OCI-LY1 (cell line): ENCODE data around the gene NADK.
"Not testable (repeated sequence)": the region's sequence is repeated elsewhere in the genome, so short reads cannot be mapped to it uniquely, and the experiment has no call there.

Experiments used
- H2AFZ ChIP-seq: fragments of 200-600 bp; sonication (generic), shearing (Covaris generic); 2 replicates; pipeline ENCODE4 v1.6.0; 2014; ENCODE audit warnings: antibody characterized with exemption, mild to moderate bottlenecking, low read length
- H3F3A ChIP-seq: fragments of 200-600 bp; sonication (generic), shearing (Covaris generic); 2 replicates; pipeline ENCODE4 v1.6.0; 2014; ENCODE audit warnings: mild to moderate bottlenecking, antibody characterized with exemption, low read length, moderate library complexity; ENCODE audit not compliant: insufficient read depth
- H3K27ac ChIP-seq: fragments of 200-600 bp; sonication (generic); 2 replicates; pipeline ENCODE4 v1.5.1; 2014; ENCODE audit warnings: low read length, mixed run types, mild to moderate bottlenecking, low read depth; ENCODE audit not compliant: poor library complexity, severe bottlenecking
- H3K27me3 ChIP-seq: fragments of 200-600 bp; sonication (generic); 2 replicates; pipeline ENCODE4 v1.6.0; 2014; ENCODE audit warnings: antibody characterized with exemption, mild to moderate bottlenecking, low read length, moderate library complexity; ENCODE audit not compliant: insufficient read depth
- H3K36me3 ChIP-seq: fragments of 200-600 bp; sonication (generic); 2 replicates; pipeline ENCODE4 v1.6.1; 2014; ENCODE audit warnings: mild to moderate bottlenecking, antibody characterized with exemption, low read length, moderate library complexity, mixed read lengths; ENCODE audit not compliant: insufficient read depth
- H3K4me1 ChIP-seq: fragments of 200-600 bp; sonication (generic); 2 replicates; pipeline ENCODE4 v1.5.1; 2014; ENCODE audit warnings: mild to moderate bottlenecking, low read length, moderate library complexity; ENCODE audit not compliant: insufficient read depth, severe bottlenecking
- H3K4me2 ChIP-seq: fragments of 200-600 bp; sonication (generic), shearing (Covaris generic); 2 replicates; pipeline ENCODE4 v1.6.1; 2014; ENCODE audit warnings: low read length
- H3K4me3 ChIP-seq: fragments of 200-600 bp; sonication (generic); 2 replicates; pipeline ENCODE4 v1.5.1; 2014; ENCODE audit warnings: low read length, low read depth, mild to moderate bottlenecking, mixed read lengths; ENCODE audit not compliant: poor library complexity, severe bottlenecking
- H3K79me2 ChIP-seq: fragments of 200-600 bp; shearing (Covaris generic); 2 replicates; pipeline ENCODE4 v1.6.1; 2016; ENCODE audit warnings: mixed run types, low read length, mixed read lengths; ENCODE audit not compliant: insufficient read depth
- H3K9ac ChIP-seq: fragments of 200-600 bp; sonication (generic), shearing (Covaris generic); 2 replicates; pipeline ENCODE4 v1.6.1; 2014; ENCODE audit warnings: mild to moderate bottlenecking, low read length, mixed read lengths
- H3K9me2 ChIP-seq: fragments of 200-600 bp; sonication (generic), shearing (Covaris generic); 2 replicates; pipeline ENCODE4 v1.6.1; 2014; ENCODE audit warnings: low read depth, mild to moderate bottlenecking, low read length, mixed read lengths
- H3K9me3 ChIP-seq: fragments of 200-600 bp; shearing (Covaris generic); 2 replicates; pipeline ENCODE4 v1.6.1; 2014; ENCODE audit warnings: low read length, mixed read lengths
- H4K20me1 ChIP-seq: fragments of 200-600 bp; sonication (generic), shearing (Covaris generic); 2 replicates; pipeline ENCODE4 v1.6.0; 2016; ENCODE audit warnings: mild to moderate bottlenecking, low read length; ENCODE audit not compliant: insufficient read depth
- CTCF ChIP-seq: fragments of 200-600 bp; sonication (generic), shearing (Covaris generic); IDR thresholded peaks from 2 replicates; pipeline ENCODE4 v1.5.1; 2017; ENCODE audit warnings: mild to moderate bottlenecking, antibody characterized with exemption, low read length, moderate library complexity, mixed read lengths
- EZH2 ChIP-seq: fragments of 200-600 bp; sonication (generic), shearing (Covaris generic); IDR thresholded peaks from 2 replicates; pipeline ENCODE4 v1.8.0; 2017; ENCODE audit warnings: borderline replicate concordance, mixed run types, mild to moderate bottlenecking, antibody characterized with exemption, low read length, moderate library complexity, mixed read lengths

NADK gene

GRCh38 chr1:1752190-1752589 lies 26.1 kb downstream of the NADK start:
- TF ChIP-seq EZH2 (no peak), CTCF (no peak)
- peaks cover 4% of the 10 kb centered on the region for H3K4me1 ChIP-seq
- H2AFZ ChIP-seq: no peak overlapping the region
- no peak overlapping the region for H3K4me2 ChIP-seq
- no peak overlapping the region for H3K9ac ChIP-seq
- peaks cover 54% of the 10 kb centered on the region for H3K36me3 ChIP-seq
- no peaks in the 10 kb centered on the region for H4K20me1 ChIP-seq
- no peak overlapping the region for H3K27ac ChIP-seq
- no peaks in the 10 kb centered on the region for H3K27me3 ChIP-seq
- H3K79me2 ChIP-seq: no peaks in the 10 kb centered on the region
- no peaks in the 10 kb centered on the region for H3K9me3 ChIP-seq
- H3K9me2 ChIP-seq: no peaks in the 10 kb centered on the region
- no peak overlapping the region for H3K4me3 ChIP-seq
- H3F3A ChIP-seq: no peaks in the 10 kb centered on the region

- not testable (repeated sequence) for H3K9me2 ChIP-seq, H3K4me1 ChIP-seq, H4K20me1 ChIP-seq, H3K79me2 ChIP-seq, H3K27ac ChIP-seq, H3K9me3 ChIP-seq, H3F3A ChIP-seq, H2AFZ ChIP-seq, H3K9ac ChIP-seq, H3K27me3 ChIP-seq, H3K4me3 ChIP-seq, H3K4me2 ChIP-seq
- peaks cover 31% of the 10 kb centered on the region for H3K36me3 ChIP-seq
Measured at GRCh38 chr1:1749941-1750340, 28.3 kb downstream of the NADK start.

GRCh38 chr1:1748686-1749321 lies 29.5 kb downstream of the NADK start:
- Histone ChIP-seq H3K36me3 (peaks cover 20% of the 10 kb centered on the region), H4K20me1 (no peaks in the 10 kb centered on the region), H3K27ac (no peak overlapping the region), H3F3A (no peaks in the 10 kb centered on the region), H3K4me2 (no peak overlapping the region), H3K9ac (no peak overlapping the region), H3K79me2 (no peaks in the 10 kb centered on the region), H3K4me1 (peaks cover 4% of the 10 kb centered on the region), H3K27me3 (no peaks in the 10 kb centered on the region), H2AFZ (no peak overlapping the region), H3K9me2 (no peaks in the 10 kb centered on the region), H3K9me3 (no peaks in the 10 kb centered on the region), H3K4me3 (no peak overlapping the region)
- TF ChIP-seq CTCF: no peak
- no peak for TF ChIP-seq EZH2

- Histone ChIP-seq H3K4me3 (peak overlapping the region; percentile 47), H3K27ac (peak overlapping the region; percentile 63)
- not testable (repeated sequence) for H3K79me2 ChIP-seq, H3K9me3 ChIP-seq, H3K36me3 ChIP-seq, H3K27me3 ChIP-seq, H3K9me2 ChIP-seq, H2AFZ ChIP-seq, H3K9ac ChIP-seq, H3K4me1 ChIP-seq, H3F3A ChIP-seq, H3K4me2 ChIP-seq, H4K20me1 ChIP-seq
Measured at GRCh38 chr1:1746566-1746909, 31.7 kb downstream of the NADK start.

DNA sequence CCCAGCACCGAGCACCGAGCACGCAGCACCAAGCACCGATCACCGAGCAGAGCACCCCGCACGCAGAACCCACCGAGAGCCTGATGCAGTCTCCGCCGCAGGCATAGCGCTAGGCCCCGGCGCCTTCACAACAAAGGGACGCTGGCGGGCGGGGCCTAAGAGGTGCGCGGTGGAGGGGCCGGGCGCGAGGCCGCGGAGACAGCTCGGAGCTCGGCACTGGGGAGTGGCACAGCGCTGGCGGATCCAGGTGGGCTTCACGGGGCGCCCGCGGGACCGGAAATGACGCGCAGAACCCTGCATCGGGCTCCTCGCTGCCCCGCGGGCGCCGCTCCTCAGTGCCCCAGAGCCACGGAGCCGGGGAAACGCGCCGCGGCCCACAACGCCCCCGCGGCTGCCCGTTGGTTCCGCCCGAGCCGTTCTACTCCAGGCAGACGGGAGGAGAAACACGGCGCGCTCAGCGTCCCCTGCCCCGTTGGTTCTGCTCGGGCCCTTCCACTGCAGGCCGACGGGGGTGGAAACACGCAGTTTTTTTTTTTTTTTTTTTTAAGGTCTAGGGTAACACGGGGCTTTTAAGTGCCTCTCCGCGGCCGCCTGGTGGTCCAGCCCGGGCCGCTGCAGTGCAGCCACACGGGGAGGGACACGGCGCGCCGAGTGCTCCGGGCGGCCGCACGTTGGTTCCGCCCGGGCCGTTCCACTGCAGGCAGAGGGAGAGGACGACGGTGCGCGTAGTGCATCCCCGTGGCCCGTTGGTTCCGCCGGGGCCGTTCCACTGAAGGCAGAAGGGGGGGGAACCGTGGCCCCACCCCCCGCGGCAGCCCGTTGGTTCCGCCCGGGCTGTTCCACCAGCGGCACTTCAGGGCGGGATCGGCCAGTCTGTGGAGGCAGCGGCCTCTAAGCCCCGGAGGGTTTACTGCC lies 32.4 kb downstream of the NADK start:
- H3K36me3 ChIP-seq, H3K79me2 ChIP-seq, H3F3A ChIP-seq, H3K9me2 ChIP-seq, H4K20me1 ChIP-seq, H3K27me3 ChIP-seq, H3K9me3 ChIP-seq, H2AFZ ChIP-seq, H3K4me1 ChIP-seq, H3K4me2 ChIP-seq: not testable (repeated sequence)
- peak overlapping the region; percentile 63 for H3K27ac ChIP-seq
- H3K9ac ChIP-seq: peak overlapping the region; percentile 43; the same call in 1 of the 2 replicates
- H3K4me3 ChIP-seq: peak overlapping the region; percentile 47

DNA sequence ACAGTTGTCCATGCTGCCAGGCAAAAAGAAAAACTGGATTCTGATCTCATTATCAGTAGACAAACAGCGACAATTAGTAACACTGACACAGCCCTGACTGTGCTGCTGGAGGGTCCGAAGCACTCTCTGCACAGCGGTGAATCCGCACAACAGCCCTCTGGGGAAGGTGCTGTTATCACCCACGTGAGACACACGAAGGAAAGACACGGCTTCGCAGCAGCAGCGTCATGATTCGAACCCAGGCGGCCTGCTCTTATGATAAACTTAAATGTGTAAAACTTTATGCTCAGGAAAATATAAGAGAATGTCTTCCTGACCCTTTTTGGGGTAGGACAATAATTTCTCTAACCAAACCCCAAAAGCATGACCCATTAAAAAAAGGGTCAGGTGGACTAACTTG lies 35.7 kb downstream of the NADK start:
- H3F3A ChIP-seq, H3K27me3 ChIP-seq, H3K27ac ChIP-seq, H3K9ac ChIP-seq, H3K9me3 ChIP-seq, H3K9me2 ChIP-seq, H3K4me3 ChIP-seq, H2AFZ ChIP-seq, H4K20me1 ChIP-seq, H3K4me2 ChIP-seq, H3K36me3 ChIP-seq, H3K79me2 ChIP-seq: not testable (repeated sequence)
- peaks cover 13% of the 10 kb centered on the region for H3K4me1 ChIP-seq
